Measurements from ENCODE around the gene SERINC3. TPM values are rescaled to one million over a fixed set of nuclear protein-coding genes. Genes with fewer than 3 reads are reported as not detected.

SERINC3 gene
- total and polyA plus RNA-seq, 10 of the 15 experiments (the other 5 are each of a cell fraction or from before 2014, with no cell fraction given): 24.5 to 96.8 (median 38.8) TPM

DNA sequence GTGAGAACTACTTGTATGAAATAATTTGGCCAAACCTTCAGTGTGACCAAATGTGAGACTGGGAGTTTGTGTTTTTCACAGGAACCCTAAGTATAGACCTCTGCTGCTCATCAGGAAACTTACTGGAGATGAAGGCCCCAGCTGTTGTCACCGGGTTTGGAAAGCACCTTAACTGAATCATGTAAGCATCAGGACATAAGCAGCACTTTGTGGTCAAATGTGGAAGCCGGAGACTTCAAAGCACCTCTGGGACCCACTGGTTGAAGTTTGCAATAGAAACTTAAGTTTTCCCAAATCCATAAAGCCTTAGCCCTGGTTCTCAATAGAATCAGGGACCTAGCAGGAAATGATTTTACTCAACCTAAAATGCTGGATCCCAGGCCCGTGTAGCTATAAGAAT lies 31.9 kb downstream of the SERINC3 start (continued):
- TF ChIP-seq, protein P1, sequence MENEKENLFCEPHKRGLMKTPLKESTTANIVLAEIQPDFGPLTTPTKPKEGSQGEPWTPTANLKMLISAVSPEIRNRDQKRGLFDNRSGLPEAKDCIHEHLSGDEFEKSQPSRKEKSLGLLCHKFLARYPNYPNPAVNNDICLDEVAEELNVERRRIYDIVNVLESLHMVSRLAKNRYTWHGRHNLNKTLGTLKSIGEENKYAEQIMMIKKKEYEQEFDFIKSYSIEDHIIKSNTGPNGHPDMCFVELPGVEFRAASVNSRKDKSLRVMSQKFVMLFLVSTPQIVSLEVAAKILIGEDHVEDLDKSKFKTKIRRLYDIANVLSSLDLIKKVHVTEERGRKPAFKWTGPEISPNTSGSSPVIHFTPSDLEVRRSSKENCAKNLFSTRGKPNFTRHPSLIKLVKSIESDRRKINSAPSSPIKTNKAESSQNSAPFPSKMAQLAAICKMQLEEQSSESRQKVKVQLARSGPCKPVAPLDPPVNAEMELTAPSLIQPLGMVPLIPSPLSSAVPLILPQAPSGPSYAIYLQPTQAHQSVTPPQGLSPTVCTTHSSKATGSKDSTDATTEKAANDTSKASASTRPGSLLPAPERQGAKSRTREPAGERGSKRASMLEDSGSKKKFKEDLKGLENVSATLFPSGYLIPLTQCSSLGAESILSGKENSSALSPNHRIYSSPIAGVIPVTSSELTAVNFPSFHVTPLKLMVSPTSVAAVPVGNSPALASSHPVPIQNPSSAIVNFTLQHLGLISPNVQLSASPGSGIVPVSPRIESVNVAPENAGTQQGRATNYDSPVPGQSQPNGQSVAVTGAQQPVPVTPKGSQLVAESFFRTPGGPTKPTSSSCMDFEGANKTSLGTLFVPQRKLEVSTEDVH (IDR thresholded peaks at IDR 0.05; ENCODE audit: low read depth, partially characterized antibody): no peak
- TF ChIP-seq, protein P2, sequence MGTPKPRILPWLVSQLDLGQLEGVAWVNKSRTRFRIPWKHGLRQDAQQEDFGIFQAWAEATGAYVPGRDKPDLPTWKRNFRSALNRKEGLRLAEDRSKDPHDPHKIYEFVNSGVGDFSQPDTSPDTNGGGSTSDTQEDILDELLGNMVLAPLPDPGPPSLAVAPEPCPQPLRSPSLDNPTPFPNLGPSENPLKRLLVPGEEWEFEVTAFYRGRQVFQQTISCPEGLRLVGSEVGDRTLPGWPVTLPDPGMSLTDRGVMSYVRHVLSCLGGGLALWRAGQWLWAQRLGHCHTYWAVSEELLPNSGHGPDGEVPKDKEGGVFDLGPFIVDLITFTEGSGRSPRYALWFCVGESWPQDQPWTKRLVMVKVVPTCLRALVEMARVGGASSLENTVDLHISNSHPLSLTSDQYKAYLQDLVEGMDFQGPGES (IDR thresholded peaks at IDR 0.05): no peak
- TF ChIP-seq RBBP5 (conservative IDR thresholded peaks at IDR 0.05) (no peak), RUNX3 (IDR thresholded peaks at IDR 0.05; ENCODE audit: low read length) (peak; percentile 95), MTA3 (IDR thresholded peaks at IDR 0.05; ENCODE audit: borderline replicate concordance, low read length) (no peak), KAT2A (conservative IDR thresholded peaks at IDR 0.05; ENCODE audit: control insufficient read depth, low read depth, low read length) (no peak), SPI1 (IDR thresholded peaks at IDR 0.05; ENCODE audit: borderline replicate concordance, insufficient read depth, low read depth, low read length) (no peak), BMI1 (IDR thresholded peaks at IDR 0.05; ENCODE audit: borderline replicate concordance) (no peak), STAT1 (conservative IDR thresholded peaks at IDR 0.05) (no peak), CBX3 (IDR thresholded peaks at IDR 0.05; ENCODE audit: borderline replicate concordance, low read depth) (no peak), RELB (IDR thresholded peaks at IDR 0.05; ENCODE audit: low read depth) (peak; percentile 83; the same call in 1 of the 2 replicates), CHD1 (IDR thresholded peaks at IDR 0.05; ENCODE audit: low read depth, low read length) (no peak), SREBF2 (IDR thresholded peaks at IDR 0.05; ENCODE audit: low read length) (no peak), SIX5 (IDR thresholded peaks at IDR 0.05; ENCODE audit: low read depth, low read length, severe bottlenecking) (no peak), NR2F1 (conservative IDR thresholded peaks at IDR 0.05) (no peak)
- TF ChIP-seq, protein P3, sequence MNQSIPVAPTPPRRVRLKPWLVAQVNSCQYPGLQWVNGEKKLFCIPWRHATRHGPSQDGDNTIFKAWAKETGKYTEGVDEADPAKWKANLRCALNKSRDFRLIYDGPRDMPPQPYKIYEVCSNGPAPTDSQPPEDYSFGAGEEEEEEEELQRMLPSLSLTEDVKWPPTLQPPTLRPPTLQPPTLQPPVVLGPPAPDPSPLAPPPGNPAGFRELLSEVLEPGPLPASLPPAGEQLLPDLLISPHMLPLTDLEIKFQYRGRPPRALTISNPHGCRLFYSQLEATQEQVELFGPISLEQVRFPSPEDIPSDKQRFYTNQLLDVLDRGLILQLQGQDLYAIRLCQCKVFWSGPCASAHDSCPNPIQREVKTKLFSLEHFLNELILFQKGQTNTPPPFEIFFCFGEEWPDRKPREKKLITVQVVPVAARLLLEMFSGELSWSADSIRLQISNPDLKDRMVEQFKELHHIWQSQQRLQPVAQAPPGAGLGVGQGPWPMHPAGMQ (IDR thresholded peaks at IDR 0.05; ENCODE audit: borderline replicate concordance): no peak
- TF ChIP-seq, protein P4, sequence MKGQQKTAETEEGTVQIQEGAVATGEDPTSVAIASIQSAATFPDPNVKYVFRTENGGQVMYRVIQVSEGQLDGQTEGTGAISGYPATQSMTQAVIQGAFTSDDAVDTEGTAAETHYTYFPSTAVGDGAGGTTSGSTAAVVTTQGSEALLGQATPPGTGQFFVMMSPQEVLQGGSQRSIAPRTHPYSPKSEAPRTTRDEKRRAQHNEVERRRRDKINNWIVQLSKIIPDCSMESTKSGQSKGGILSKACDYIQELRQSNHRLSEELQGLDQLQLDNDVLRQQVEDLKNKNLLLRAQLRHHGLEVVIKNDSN (IDR thresholded peaks at IDR 0.05; ENCODE audit: borderline replicate concordance, extremely low read length, insufficient read depth, low read depth, low read length): no peak
- TF ChIP-seq, protein P5, sequence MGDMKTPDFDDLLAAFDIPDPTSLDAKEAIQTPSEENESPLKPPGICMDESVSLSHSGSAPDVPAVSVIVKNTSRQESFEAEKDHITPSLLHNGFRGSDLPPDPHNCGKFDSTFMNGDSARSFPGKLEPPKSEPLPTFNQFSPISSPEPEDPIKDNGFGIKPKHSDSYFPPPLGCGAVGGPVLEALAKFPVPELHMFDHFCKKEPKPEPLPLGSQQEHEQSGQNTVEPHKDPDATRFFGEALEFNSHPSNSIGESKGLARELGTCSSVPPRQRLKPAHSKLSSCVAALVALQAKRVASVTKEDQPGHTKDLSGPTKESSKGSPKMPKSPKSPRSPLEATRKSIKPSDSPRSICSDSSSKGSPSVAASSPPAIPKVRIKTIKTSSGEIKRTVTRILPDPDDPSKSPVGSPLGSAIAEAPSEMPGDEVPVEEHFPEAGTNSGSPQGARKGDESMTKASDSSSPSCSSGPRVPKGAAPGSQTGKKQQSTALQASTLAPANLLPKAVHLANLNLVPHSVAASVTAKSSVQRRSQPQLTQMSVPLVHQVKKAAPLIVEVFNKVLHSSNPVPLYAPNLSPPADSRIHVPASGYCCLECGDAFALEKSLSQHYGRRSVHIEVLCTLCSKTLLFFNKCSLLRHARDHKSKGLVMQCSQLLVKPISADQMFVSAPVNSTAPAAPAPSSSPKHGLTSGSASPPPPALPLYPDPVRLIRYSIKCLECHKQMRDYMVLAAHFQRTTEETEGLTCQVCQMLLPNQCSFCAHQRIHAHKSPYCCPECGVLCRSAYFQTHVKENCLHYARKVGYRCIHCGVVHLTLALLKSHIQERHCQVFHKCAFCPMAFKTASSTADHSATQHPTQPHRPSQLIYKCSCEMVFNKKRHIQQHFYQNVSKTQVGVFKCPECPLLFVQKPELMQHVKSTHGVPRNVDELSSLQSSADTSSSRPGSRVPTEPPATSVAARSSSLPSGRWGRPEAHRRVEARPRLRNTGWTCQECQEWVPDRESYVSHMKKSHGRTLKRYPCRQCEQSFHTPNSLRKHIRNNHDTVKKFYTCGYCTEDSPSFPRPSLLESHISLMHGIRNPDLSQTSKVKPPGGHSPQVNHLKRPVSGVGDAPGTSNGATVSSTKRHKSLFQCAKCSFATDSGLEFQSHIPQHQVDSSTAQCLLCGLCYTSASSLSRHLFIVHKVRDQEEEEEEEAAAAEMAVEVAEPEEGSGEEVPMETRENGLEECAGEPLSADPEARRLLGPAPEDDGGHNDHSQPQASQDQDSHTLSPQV (IDR thresholded peaks at IDR 0.05): no peak
